Measurements from ENCODE around the gene COX6B2. TPM values are rescaled to one million over a fixed set of nuclear protein-coding genes. Genes with fewer than 3 reads are reported as not detected.
A peak's percentile ranks its signal among the peaks of the same experiment; 100 is the strongest.
"Not testable (repeated sequence)": the region's sequence is repeated elsewhere in the genome, so short reads cannot be mapped to it uniquely, and the experiment has no call there.

The COX6B2 gene
- total RNA-seq (not detected), polyA plus RNA-seq (not detected)
- long read RNA-seq, donor 1, result 0 reads
- long read RNA-seq, donor 2, result 0 reads
- long read RNA-seq, donor 3, result 0 reads

GRCh38 chr19:55354698-55355212 lies at the start of gene COX6B2:
COX6B2 (minus strand) TSS chr19:55354719; CDS start chr19:55354521, 198 bp downstream.
- Histone ChIP-seq H3K27ac (no peak within 1 kb of the TSS), H3K36me3 (no peaks in the 10 kb centered on the region), H3K4me1 (peaks cover 0 to 18% (median 15%) of the 10 kb centered on the region in 9 donors), H3K4me3 (peak within 1 kb of the TSS in 8 of 10 donors; percentile 24 to 52 (median 42)), H3K9me3 (no peaks in the 10 kb centered on the region), H3K27me3 (peaks cover 18 to 74% (median 66%) of the 10 kb centered on the region in 7 donors)
- no peak for ATAC-seq
- intact Hi-C loops (cut with DNase I), result no loop called here
- no peak for TF ChIP-seq CTCF (IDR thresholded peaks at IDR 0.05)
- 2% methylated on average over 41 to 42 of the region's 43 CpGs for WGBS, 2 donors
- no peak for DNase-seq

- H3K4me1 ChIP-seq, result peaks cover 4 to 26% (median 17%) of the 10 kb centered on the region in 9 donors
- H3K27ac ChIP-seq, result no peak overlapping the region
- ATAC-seq (no peak), DNase-seq (no peak)
- H3K4me3 ChIP-seq, result no peak overlapping the region
- H3K9me3 ChIP-seq, result no peaks in the 10 kb centered on the region
- no peaks in the 10 kb centered on the region for H3K27me3 ChIP-seq
- intact Hi-C loops (cut with DNase I), result no loop called here
- H3K36me3 ChIP-seq, result peaks cover 0 to 68% (median 21%) of the 10 kb centered on the region in 9 donors
- TF ChIP-seq CTCF (IDR thresholded peaks at IDR 0.05), result no peak
- WGBS, 2 donors, result 82 to 86% methylated on average over 2 of the region's 2 CpGs
Observed at GRCh38 chr19:55402509-55402908, 48.0 kb upstream of the COX6B2 start.

GRCh38 chr19:55401390-55401789 lies 46.9 kb upstream of the COX6B2 start:
- DNase-seq; intact Hi-C loops (cut with DNase I); H3K9me3 ChIP-seq; ATAC-seq; H3K27me3 ChIP-seq; H3K27ac ChIP-seq; H3K4me3 ChIP-seq: not testable (repeated sequence)
- H3K36me3 ChIP-seq, result peaks cover 0 to 68% (median 21%) of the 10 kb centered on the region in 9 donors
- peaks cover 0 to 16% (median 8%) of the 10 kb centered on the region in 9 donors for H3K4me1 ChIP-seq
- 85 to 92% methylated on average over 20 to 21 of the region's 28 CpGs for WGBS, 2 donors

- TF ChIP-seq CTCF (IDR thresholded peaks at IDR 0.05), result no peak
- DNase-seq, result no peak
- no peak overlapping the region for H3K4me3 ChIP-seq
- no peaks in the 10 kb centered on the region for H3K27me3 ChIP-seq
- H3K9me3 ChIP-seq, result no peaks in the 10 kb centered on the region
- H3K27ac ChIP-seq, result no peak overlapping the region
- WGBS, 2 donors, result 90% methylated on average over 14 of the region's 14 CpGs
- peaks cover 0 to 7% (median 0%) of the 10 kb centered on the region in 9 donors for H3K4me1 ChIP-seq
- intact Hi-C loops (cut with DNase I), result no loop called here
- peaks cover 0 to 59% (median 21%) of the 10 kb centered on the region in 9 donors for H3K36me3 ChIP-seq
- no peak for ATAC-seq
Observed at GRCh38 chr19:55400281-55401087, 46.0 kb upstream of the COX6B2 start.
